HFF-Myc (cell line): ENCODE measurements around the gene RPL31.

Experiments
- DNase-seq: peaks from one replicate; pipeline ENCODE4 v3.0.0-alpha.2; 2011; ENCODE audit warnings: low read depth; ENCODE audit errors: extremely low read depth
- H3K4me3 ChIP-seq: replicated peaks from 2 replicates; pipeline ENCODE4 v1.5.1; 2011; ENCODE audit warnings: low read depth, mild to moderate bottlenecking, control low read depth, low read length
- TF ChIP-seq, protein P1 (sequence below): IDR thresholded peaks from 2 replicates; pipeline ENCODE4 v1.5.1; 2012; ENCODE audit warnings: mild to moderate bottlenecking, low read depth, low read length, control low read depth; ENCODE audit errors: missing control alignments

Gene RPL31

DNA sequence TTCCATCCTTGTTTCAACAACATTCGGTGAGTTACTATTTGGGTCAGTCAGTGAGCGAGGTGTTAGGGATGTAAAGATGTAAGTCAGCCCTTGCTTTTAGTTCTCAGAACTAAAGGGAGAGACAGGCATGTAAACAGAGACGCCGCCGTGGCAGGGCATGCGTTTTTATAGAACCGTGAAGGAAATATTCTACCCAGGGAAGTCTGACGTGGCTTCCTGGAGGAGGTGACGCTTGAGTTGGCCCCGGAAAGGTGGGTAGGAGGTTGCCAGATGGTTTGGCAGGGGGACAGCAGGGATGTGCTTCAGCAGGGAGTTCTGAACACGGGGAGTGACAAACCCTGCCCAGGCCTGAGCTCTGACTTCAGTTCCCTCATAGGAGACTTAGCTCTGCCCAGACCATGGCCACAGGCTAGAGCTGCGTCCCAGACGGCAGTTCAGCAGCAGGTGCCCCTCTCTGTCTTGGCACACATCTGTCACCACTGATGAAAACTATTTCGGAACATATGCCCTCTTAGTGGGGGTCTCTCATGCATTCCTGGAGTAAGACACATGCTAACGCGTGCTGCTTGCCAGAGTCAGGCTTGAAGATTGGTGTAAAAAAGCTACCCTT, 23.4 kb upstream of the RPL31 start:
- no peak for DNase-seq
- TF ChIP-seq, protein P1, sequence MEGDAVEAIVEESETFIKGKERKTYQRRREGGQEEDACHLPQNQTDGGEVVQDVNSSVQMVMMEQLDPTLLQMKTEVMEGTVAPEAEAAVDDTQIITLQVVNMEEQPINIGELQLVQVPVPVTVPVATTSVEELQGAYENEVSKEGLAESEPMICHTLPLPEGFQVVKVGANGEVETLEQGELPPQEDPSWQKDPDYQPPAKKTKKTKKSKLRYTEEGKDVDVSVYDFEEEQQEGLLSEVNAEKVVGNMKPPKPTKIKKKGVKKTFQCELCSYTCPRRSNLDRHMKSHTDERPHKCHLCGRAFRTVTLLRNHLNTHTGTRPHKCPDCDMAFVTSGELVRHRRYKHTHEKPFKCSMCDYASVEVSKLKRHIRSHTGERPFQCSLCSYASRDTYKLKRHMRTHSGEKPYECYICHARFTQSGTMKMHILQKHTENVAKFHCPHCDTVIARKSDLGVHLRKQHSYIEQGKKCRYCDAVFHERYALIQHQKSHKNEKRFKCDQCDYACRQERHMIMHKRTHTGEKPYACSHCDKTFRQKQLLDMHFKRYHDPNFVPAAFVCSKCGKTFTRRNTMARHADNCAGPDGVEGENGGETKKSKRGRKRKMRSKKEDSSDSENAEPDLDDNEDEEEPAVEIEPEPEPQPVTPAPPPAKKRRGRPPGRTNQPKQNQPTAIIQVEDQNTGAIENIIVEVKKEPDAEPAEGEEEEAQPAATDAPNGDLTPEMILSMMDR, result no peak
- no peak overlapping the region for H3K4me3 ChIP-seq

DNA sequence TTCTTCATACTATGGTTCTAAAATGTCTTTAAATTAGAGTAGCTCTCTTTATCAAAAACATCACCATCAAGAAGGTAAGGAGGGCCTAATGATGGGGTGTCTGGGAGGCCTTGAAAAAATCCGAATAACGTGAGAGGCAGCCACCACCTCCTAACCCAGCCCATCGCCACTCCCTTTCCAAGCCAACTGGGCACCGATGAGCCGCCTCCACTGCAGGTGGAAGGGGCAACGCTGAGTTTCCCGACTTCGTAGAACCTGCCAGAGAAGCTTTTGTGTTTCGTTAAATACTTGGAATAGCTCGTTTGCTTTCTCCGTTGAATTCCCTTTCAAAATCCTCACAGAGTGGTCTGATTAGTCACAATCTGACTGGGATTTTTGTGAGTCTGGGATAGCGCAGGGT, 22.0 kb upstream of the RPL31 start:
- H3K4me3 ChIP-seq, result no peak overlapping the region
- TF ChIP-seq, protein P1, result no peak
- no peak for DNase-seq

DNA sequence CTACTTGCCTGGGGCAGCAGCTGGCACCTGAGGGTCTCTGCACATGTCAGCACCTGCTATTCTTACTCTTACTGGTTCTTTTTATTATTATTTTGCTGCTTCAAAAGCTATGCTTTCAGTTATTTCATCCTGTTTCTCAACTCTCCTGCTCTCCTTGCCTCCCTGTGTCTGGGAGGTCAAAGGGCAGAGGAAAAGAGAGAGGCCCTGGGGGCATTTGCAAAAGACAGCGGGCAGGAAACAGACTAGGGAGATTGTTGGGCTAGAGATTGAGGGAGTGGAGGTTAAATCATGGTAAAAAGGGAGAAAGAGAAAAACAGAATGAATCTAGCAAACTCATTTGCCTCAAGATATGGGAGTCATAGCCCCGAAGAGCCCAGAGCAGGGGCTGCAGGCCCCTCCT, 21.1 kb upstream of the RPL31 start:
- TF ChIP-seq, protein P1, result no peak
- no peak for DNase-seq
- H3K4me3 ChIP-seq, result no peak overlapping the region

DNA sequence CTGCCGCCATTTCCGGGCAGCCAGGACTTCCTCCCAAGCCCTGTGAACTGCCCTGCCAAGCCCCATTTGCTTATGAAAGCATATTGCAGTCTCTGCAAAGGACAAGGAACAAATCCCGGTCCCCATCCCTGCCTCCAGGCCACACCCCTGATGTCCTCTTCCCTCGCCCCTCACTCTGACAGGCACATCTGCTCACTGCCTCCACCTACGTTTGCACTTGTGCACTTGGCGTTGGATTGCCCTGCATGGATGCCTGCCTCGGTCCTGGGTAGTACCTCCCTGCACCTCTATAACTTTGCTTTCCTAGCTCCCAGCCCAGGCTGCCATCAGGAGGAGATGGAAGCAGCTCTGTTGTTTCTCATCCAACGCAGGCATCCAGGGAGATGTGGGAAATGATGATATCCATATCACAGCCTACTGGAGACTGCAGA, 19.6 kb upstream of the RPL31 start:
- H3K4me3 ChIP-seq, result no peak overlapping the region
- no peak for DNase-seq
- TF ChIP-seq, protein P1, result no peak

DNA sequence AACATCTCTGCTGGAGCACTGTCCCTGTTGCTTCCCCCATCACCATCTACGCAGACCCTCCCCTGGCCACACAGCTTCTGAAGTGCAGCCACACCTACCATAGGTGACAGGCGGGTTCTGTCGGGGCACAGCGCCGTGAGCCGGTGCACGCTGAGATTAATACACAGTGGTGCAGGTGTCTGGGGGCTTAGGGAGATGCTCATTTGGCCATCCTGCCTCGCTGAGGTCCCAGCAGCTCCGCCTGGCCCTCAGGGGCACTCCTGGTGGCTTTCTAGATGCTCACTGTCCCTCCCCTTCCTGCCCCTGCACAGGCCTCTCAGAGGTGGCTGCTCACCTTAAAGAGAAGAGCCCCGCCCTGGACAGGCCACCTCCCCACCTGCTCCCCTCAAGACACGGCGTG, 18.9 kb upstream of the RPL31 start:
- TF ChIP-seq, protein P1, result no peak
- no peak overlapping the region for H3K4me3 ChIP-seq
- DNase-seq, result no peak

DNA sequence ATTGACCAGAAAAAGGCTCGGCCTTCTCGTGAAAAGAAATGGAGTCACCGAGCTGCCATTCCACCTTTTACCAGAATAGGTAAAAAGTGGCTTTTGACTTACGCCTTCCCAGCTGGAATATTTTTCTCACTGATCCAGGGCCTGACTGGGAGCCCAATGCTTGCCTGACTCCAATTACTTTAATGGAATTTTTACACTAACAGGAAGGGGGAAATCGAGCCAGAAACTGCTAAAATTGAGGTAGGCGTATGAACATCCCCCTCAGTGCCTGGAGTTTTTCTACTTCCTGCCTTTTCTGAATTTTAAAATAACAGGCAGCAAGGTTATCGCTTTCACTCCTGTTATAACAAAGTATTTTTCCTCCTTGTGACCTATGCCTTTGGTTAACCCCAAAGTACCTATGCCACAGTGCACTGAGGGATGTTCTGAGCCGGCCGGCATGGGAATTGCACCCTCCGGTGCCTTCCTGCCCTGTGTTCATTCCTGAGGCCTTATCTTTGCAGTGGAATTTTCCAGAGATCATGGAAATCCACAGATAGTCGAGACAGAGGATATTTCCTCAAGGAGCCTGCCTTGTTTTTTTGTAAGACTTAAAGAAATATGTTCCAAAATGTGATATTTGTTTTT, 18.3 kb upstream of the RPL31 start:
- TF ChIP-seq, protein P1, result no peak
- no peak for DNase-seq
- H3K4me3 ChIP-seq, result no peak overlapping the region
